Right ventricle myocardium superior (tissue), 1 donor: Measurements from ENCODE around the gene HSFX3. TPM values are rescaled to one million over a fixed set of nuclear protein-coding genes. Genes with fewer than 3 reads are reported as not detected.
"Not testable (repeated sequence)": the region's sequence is repeated elsewhere in the genome, so short reads cannot be mapped to it uniquely, and the experiment has no call there.

Experiments used
- ATAC-seq: fragments of 200-7000 bp; cut with Tn5 transposase; one replicate; pipeline ENCODE4 v1.9.1; 2020; ENCODE audit warnings: mild to moderate bottlenecking; ENCODE audit not compliant: poor library complexity
- DNase-seq: peaks from one replicate; pipeline ENCODE4 v3.0.0-alpha.2; 2020
- intact Hi-C: fragments of 100-400 bp; cut with DNase I; formaldehyde crosslinking; loops from one replicate; pipeline ENCODE4 v1.11.2; 2022
- total RNA-seq: library from RNA; stranded (reverse); fragmentation: NEBNext Ultra II Directional; extraction: Animal tissue kit (Norgen Biotek cat#: 25700); gene quantifications from one replicate; pipeline ENCODE4 v1.2.1, GENCODE V29; 2021
- donor health status: DM: no; HTN: yes; CAD: no; lungs with severe emphysema.

Gene HSFX3
- total RNA-seq, 1 donor from 2014 or later, result not detected

- DNase-seq (peak; percentile 59), ATAC-seq (peak; percentile 51)
These were observed 24.3 kb downstream of the HSFX3 start for GRCh38 chrX:149525389-149525788.

GRCh38 chrX:149522916-149523315, 26.8 kb downstream of the HSFX3 start:
- no peak for DNase-seq
- peak; percentile 21 for ATAC-seq
- intact Hi-C loops, result no loop called here

More at GRCh38 chrX:149525389-149525788, 24.3 kb downstream of the HSFX3 start:
- intact Hi-C loops, result not testable (repeated sequence)

- intact Hi-C loops, result no loop called here
- ATAC-seq, result no peak
- no peak for DNase-seq
These were observed 28.3 kb downstream of the HSFX3 start for GRCh38 chrX:149521438-149521837.

GRCh38 chrX:149520636-149521277, 29.0 kb downstream of the HSFX3 start:
- DNase-seq, intact Hi-C loops, ATAC-seq: not testable (repeated sequence)

- ATAC-seq, result no peak
- DNase-seq, result no peak
- intact Hi-C loops, result no loop called here
These were observed 31.5 kb downstream of the HSFX3 start for GRCh38 chrX:149518236-149518635.

- DNase-seq (no peak), ATAC-seq (no peak)
- intact Hi-C loops, result no loop called here
These were observed 32.4 kb downstream of the HSFX3 start for GRCh38 chrX:149517308-149517707.

- intact Hi-C loops, result no loop called here
- no peak for DNase-seq
- ATAC-seq, result no peak
These were observed 33.1 kb downstream of the HSFX3 start for GRCh38 chrX:149516604-149517003.

- peak; percentile 48 for ATAC-seq
- intact Hi-C loops, result no loop called here
- no peak for DNase-seq
These were observed 33.6 kb downstream of the HSFX3 start for GRCh38 chrX:149515954-149516602.

GRCh38 chrX:149513825-149514428, 35.8 kb downstream of the HSFX3 start:
- ATAC-seq (no peak), DNase-seq (no peak)
- intact Hi-C loops, result no loop called here

GRCh38 chrX:149512225-149512885, 37.4 kb downstream of the HSFX3 start:
- intact Hi-C loops, result no loop called here
- DNase-seq (peak; percentile 55), ATAC-seq (peak; percentile 83)

GRCh38 chrX:149511081-149511480, 38.6 kb downstream of the HSFX3 start:
- ATAC-seq, result no peak
- intact Hi-C loops, result no loop called here
- no peak for DNase-seq

GRCh38 chrX:149510386-149510785, 39.3 kb downstream of the HSFX3 start:
- ATAC-seq (no peak), DNase-seq (no peak)
- intact Hi-C loops, result no loop called here

- intact Hi-C loops, result no loop called here
- no peak for ATAC-seq
These were observed 41.3 kb downstream of the HSFX3 start for GRCh38 chrX:149508467-149508866.

GRCh38 chrX:149506349-149506748, 43.4 kb downstream of the HSFX3 start:
- intact Hi-C loops, result no loop called here
- DNase-seq (no peak), ATAC-seq (no peak)

More at GRCh38 chrX:149508467-149508866, 41.3 kb downstream of the HSFX3 start:
- no peak for DNase-seq

GRCh38 chrX:149505671-149506070, 44.1 kb downstream of the HSFX3 start:
- DNase-seq (no peak), ATAC-seq (no peak)
- intact Hi-C loops, result no loop called here

GRCh38 chrX:149504915-149505651, 44.6 kb downstream of the HSFX3 start, which contains the start of gene IDS:
TSS of gene IDS (minus strand) at chrX:149505306. CDS start at chrX:149505137, 169 bp downstream.
- peak; percentile 97 for ATAC-seq
- DNase-seq, result peak; percentile 95
- intact Hi-C loops, result no loop called here

- no peak for DNase-seq
- intact Hi-C loops, result no loop called here
- peak; percentile 24 for ATAC-seq
These were observed 45.4 kb downstream of the HSFX3 start for GRCh38 chrX:149504226-149504914.

- intact Hi-C loops, result not testable (repeated sequence)
- DNase-seq (peak; percentile 50), ATAC-seq (peak; percentile 48)
These were observed 46.3 kb downstream of the HSFX3 start for GRCh38 chrX:149503446-149503845.
